Measurements from ENCODE around the gene PABPC1L. TPM values are rescaled to one million over a fixed set of nuclear protein-coding genes. Genes with fewer than 3 reads are reported as not detected.

PABPC1L gene
- polyA plus RNA-seq, 4 donors = 7.0 to 28.4 (median 9.6) TPM

Other genes with a start within 250 kb of the PABPC1L start
- gene CCN5, start 194.7 kb upstream of the PABPC1L start, polyA plus RNA-seq = 1 to 10 TPM in 2 of 4 donors, under 1 TPM in 1, not detected in 1; 0.07 to 2.2 (median 1.9) TPM
- under 1 TPM in 2 of 4 donors, not detected in 2; 0.35 to 0.67 TPM for gene KCNK15, start 164.2 kb upstream of the PABPC1L start, polyA plus RNA-seq
- 1 to 10 TPM in 2 of 4 donors, not detected in 2; 1.2 to 9.3 TPM for gene RIMS4, start 99.5 kb upstream of the PABPC1L start, polyA plus RNA-seq
- 100 to 1,000 TPM; 125 to 157 (median 138) TPM for gene YWHAB, start 24.4 kb upstream of the PABPC1L start, polyA plus RNA-seq
- gene TOMM34, start 50.3 kb downstream of the PABPC1L start, polyA plus RNA-seq = 10 to 100 TPM in 3 of 4 donors, 1 to 10 TPM in 1; 9.6 to 34.1 (median 19.0) TPM
- 10 to 100 TPM in 1 of 4 donors, 1 to 10 TPM in 3; 6.9 to 15.8 (median 8.9) TPM for gene STK4, start 56.5 kb downstream of the PABPC1L start, polyA plus RNA-seq
- 1 to 10 TPM in 2 of 4 donors, not detected in 2; 1.0 to 1.3 TPM for gene KCNS1, start 191.1 kb downstream of the PABPC1L start, polyA plus RNA-seq
- gene WFDC5, start 205.1 kb downstream of the PABPC1L start, polyA plus RNA-seq = under 1 TPM in 1 of 4 donors, not detected in 3; 0.12 TPM
- under 1 TPM in 2 of 4 donors, not detected in 2; 0.07 to 0.09 TPM for gene WFDC12, start 214.4 kb downstream of the PABPC1L start, polyA plus RNA-seq

Measured in small intestine (tissue), 4 donors.